ENCODE data around the gene ELOF1. TPM values are rescaled to one million over a fixed set of nuclear protein-coding genes. Genes with fewer than 3 reads are reported as not detected.

ELOF1 gene
- total and polyA plus RNA-seq, 2 of the 13 experiments (the other 11 are each of a cell fraction or from before 2014, with no cell fraction given): 14.5 to 43.2 TPM

DNA sequence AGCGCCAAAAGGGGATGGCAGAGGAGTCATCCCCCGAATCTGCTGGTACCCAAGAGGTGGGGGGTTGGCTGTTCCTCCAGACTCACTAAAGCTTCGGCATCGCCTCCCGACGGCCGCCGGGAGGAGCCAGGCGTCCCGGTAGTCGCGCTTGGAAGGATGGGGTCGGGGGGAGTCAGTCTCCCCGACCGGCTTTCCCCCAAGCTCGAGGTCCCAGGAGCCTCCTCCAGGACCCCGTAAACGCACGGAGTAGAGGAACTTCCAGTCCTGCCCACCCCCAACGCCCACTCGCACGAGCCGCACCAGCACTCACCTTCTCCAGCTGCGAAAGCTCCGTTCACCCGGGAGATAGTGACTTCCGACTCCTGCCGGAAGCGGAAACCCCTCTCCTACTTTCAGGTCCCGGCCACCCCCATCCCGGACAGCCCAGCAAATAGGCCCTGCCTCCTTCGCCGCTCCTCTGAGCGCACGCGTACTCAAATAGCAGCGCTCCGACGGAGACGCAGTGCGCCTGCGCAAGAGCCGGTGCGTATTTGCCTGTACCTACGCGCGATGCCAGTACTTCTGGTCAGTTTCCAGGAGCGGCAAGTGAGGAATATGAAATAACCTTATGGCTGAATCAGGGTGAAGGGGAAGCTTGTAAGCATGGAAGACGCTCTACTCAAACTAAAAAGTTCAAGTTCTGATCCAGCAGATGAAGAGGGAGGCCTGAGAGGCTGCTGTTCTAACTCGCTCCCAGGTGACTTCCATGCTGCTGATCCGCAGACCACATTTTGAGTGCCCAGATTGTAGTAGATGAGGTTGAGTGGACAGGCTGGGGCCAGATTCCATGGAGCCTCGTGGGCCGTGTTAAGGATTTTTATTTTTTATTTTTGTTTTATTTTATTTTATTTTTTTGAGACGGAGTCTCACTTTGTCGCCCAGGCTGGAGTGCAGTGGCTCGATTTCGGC, at the start of gene ELOF1 (continued):
- TF ChIP-seq HMGXB3 (CRISPR knock-in tag; IDR thresholded peaks at IDR 0.05; ENCODE audit: borderline replicate concordance) (0 out of 2 replicates have a peak, but pooled peaks have one; percentile 62), ZNF564 (CRISPR knock-in tag; IDR thresholded peaks at IDR 0.05) (no peak), KDM3A (CRISPR knock-in tag; IDR thresholded peaks at IDR 0.05; ENCODE audit: low read depth) (no peak), TFDP2 (CRISPR knock-in tag; IDR thresholded peaks at IDR 0.05) (peak; percentile 62), LBX2 (CRISPR knock-in tag; IDR thresholded peaks at IDR 0.05; ENCODE audit: borderline replicate concordance) (no peak), NFATC3 (CRISPR knock-in tag; IDR thresholded peaks at IDR 0.05) (no peak), CBX2 (IDR thresholded peaks at IDR 0.05; ENCODE audit: low read depth, low read length) (no peak), CBX2 (CRISPR knock-in tag; IDR thresholded peaks at IDR 0.05; ENCODE audit: low read depth) (no peak), ZNF441 (CRISPR knock-in tag; IDR thresholded peaks at IDR 0.05; ENCODE audit: borderline replicate concordance) (peak; percentile 61; the same call in 1 of the 2 replicates), ZNF251 (CRISPR knock-in tag; IDR thresholded peaks at IDR 0.05) (no peak), CREB3 (CRISPR knock-in tag; IDR thresholded peaks at IDR 0.05) (no peak), ZNF225 (CRISPR knock-in tag; IDR thresholded peaks at IDR 0.05) (no peak), ELF4 (CRISPR knock-in tag; IDR thresholded peaks at IDR 0.05; ENCODE audit: borderline replicate concordance) (peak; percentile 11; the same call in 1 of the 2 replicates), U2AF1 (optimal IDR thresholded peaks at IDR 0.05; ENCODE audit: low read depth, low read length) (no peak), ZNF75D (CRISPR knock-in tag; IDR thresholded peaks at IDR 0.05; ENCODE audit: borderline replicate concordance) (no peak), TCF7 (IDR thresholded peaks at IDR 0.05; ENCODE audit: low read depth) (no peak)
- TF ChIP-seq, protein P1, sequence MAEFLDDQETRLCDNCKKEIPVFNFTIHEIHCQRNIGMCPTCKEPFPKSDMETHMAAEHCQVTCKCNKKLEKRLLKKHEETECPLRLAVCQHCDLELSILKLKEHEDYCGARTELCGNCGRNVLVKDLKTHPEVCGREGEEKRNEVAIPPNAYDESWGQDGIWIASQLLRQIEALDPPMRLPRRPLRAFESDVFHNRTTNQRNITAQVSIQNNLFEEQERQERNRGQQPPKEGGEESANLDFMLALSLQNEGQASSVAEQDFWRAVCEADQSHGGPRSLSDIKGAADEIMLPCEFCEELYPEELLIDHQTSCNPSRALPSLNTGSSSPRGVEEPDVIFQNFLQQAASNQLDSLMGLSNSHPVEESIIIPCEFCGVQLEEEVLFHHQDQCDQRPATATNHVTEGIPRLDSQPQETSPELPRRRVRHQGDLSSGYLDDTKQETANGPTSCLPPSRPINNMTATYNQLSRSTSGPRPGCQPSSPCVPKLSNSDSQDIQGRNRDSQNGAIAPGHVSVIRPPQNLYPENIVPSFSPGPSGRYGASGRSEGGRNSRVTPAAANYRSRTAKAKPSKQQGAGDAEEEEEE (CRISPR knock-in tag; IDR thresholded peaks at IDR 0.05; ENCODE audit: borderline replicate concordance): no peak
- TF ChIP-seq, protein P2, sequence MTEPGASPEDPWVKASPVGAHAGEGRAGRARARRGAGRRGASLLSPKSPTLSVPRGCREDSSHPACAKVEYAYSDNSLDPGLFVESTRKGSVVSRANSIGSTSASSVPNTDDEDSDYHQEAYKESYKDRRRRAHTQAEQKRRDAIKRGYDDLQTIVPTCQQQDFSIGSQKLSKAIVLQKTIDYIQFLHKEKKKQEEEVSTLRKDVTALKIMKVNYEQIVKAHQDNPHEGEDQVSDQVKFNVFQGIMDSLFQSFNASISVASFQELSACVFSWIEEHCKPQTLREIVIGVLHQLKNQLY (CRISPR knock-in tag; IDR thresholded peaks at IDR 0.05): no peak
